Amygdala (tissue), 56 donors: ENCODE data around the gene NHLRC4.
"Not testable (repeated sequence)": the region's sequence is repeated elsewhere in the genome, so short reads cannot be mapped to it uniquely, and the experiment has no call there.

Experiments
- DNase-seq, 56 donors: peaks; one replicate each; lab custom pipeline; 2025; lab: John Stamatoyannopoulos, UW

NHLRC4 gene

GRCh38 chr16:592518-593306 is 25.9 kb downstream of the NHLRC4 start:
- peak in 37 of 56 donors; percentile 13 to 70 (median 50) for DNase-seq

- DNase-seq: no peak
Measured at GRCh38 chr16:593406-593805, 26.6 kb downstream of the NHLRC4 start.

DNA sequence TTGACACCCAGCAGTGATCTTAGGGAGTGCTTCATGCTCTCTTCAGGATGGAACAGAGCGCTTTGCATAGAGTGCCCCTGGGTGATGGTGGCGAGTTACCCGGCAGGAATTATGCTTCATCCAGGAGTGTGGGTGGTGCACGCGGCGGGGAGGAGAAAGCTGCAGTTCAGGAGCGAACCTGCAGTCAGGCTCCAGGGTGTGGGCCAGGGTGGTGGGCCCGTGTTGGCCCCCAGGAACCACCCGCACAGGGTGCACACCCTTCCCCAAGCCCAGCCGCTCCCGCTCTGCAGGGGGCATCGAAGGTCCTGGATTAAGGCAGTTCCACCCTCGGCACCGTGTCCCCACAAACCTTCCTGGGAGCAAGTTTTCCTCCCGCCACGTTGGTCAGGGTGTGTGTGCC is 27.0 kb downstream of the NHLRC4 start:
- no peak for DNase-seq

DNA sequence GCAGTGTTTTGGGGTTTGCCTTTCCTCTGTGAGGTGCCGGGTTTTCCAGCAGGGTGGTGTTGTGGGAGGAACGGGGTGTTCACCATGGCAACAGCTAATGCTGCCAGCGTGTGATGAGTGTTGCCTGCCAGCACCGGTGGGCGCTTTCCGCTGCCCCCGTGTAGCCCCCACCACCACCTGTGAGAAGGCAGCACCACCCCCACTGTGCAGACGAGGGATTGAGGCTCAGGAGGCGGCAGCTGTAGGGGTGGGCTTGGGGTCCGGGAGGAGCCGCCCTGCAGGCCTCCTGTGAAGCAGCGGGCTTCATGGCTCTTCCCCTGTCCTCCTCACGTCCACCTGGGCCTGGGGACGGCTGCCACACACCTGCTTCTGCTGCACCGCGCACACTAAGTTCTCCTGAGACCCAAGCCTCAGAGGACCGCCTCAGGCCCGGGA is 28.3 kb downstream of the NHLRC4 start:
- DNase-seq: peak in 1 of 56 donors; percentile 17

GRCh38 chr16:595942-596735 is 29.3 kb downstream of the NHLRC4 start:
- DNase-seq: peak in 18 of 56 donors; percentile 15 to 72 (median 41)

- no peak for DNase-seq
Measured at GRCh38 chr16:596736-597060, 29.9 kb downstream of the NHLRC4 start.

GRCh38 chr16:597655-598054 is 30.9 kb downstream of the NHLRC4 start:
- DNase-seq: not testable (repeated sequence)

DNA sequence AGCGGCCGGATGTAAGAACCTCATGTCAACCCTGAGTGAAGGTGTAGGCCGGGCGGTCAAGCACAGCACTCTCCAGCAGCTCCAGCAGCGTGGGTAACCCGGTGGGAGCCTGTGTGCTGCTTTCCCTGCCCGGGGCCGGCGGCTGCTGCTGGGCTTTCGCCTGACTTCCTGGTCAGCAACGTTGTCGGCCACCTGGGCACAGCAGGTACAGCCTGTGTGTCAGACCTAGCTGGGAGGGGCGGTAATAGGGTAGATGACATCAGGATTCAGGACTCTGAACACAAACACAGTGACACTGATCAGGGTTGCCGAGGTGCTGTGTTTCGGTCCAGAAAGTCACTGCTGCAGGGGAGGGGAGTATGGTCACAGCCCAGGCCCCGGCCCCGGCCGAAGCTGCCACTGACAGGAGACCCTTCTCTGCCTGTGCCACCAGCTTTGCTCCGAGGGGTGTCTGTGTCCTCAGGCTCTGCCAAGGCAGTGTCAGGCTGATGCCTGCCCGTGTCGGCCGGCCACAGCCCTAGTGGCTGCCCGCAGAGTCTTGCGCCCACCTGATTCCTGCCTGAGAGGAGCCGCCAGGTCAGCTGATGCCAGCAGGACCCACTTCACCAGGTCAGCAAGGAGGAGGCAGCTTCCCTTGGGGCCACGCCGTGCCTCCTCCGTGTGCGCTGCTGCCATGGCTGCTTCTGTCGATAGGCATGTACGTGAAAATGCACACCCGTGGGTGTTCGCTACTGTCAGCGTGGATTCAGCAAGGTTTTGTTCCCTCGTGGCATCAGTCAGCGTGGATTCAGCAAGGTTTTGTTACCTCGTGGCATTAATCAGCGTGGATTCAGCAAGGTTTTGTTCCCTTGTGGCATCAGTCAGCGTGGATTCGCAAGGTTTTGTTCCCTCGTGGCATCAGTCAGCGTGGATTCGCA is 32.3 kb downstream of the NHLRC4 start:
- DNase-seq: no peak

DNA sequence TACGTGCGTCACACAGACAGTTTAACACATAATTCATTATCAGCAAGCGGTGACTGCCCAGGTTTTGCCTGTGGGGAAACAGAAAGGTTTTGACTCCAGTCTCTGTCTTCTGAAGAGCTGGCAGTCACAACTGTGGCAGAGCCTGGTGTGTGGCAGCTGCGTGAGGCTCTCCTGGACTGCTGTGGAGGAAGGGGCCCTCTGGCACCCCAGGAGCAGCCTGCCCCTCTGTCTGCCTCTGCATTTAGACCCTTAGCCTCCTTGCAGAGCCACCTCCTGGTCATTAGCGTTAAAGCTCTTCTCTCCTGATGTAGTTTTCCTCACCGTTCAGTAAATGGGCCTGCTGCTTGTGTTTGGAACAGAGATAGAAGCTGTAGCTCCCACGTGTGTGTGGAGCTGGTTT is 34.0 kb downstream of the NHLRC4 start:
- no peak for DNase-seq

GRCh38 chr16:603933-604332 is 37.1 kb downstream of the NHLRC4 start:
- no peak for DNase-seq

GRCh38 chr16:606656-607307 is 40.0 kb downstream of the NHLRC4 start:
- no peak for DNase-seq

- no peak for DNase-seq
Measured at GRCh38 chr16:608019-608418, 41.2 kb downstream of the NHLRC4 start.

- no peak for DNase-seq
Measured at GRCh38 chr16:609316-609715, 42.5 kb downstream of the NHLRC4 start.

- DNase-seq: no peak
Measured at GRCh38 chr16:609984-610383, 43.2 kb downstream of the NHLRC4 start.

- peak in 40 of 56 donors; percentile 13 to 76 (median 43) for DNase-seq
Measured at GRCh38 chr16:610513-611381, 43.9 kb downstream of the NHLRC4 start.

- no peak for DNase-seq
Measured at GRCh38 chr16:615122-615521, 48.3 kb downstream of the NHLRC4 start.

- no peak for DNase-seq
Measured at GRCh38 chr16:616733-617586, 50.2 kb downstream of the NHLRC4 start.

GRCh38 chr16:617855-618254 is 51.0 kb downstream of the NHLRC4 start:
- DNase-seq: no peak
